GM12878 (cell line): ENCODE data around the gene EVI5L.

Experiments
- ATF7 ChIP-seq: fragments of 450-650 bp; IDR thresholded peaks from 2 replicates; pipeline ENCODE4 v1.6.1; 2016; ENCODE audit warnings: low read depth, mild to moderate bottlenecking
- EGR1 ChIP-seq, 2 experiments: IDR thresholded peaks; 1 replicate in 1 of 2; 2 replicates in 1 of 2; pipeline ENCODE4 v1.6.1; 2011 to 2012; ENCODE audit warnings: low read depth in 2 of 2, low read length in 2 of 2, borderline replicate concordance in 1 of 2, mild to moderate bottlenecking in 1 of 2, moderate library complexity in 1 of 2
- EP300 ChIP-seq, 2 experiments: fragments of 150-350 bp in 1 of 2; IDR thresholded peaks; 2 replicates each; pipeline ENCODE4 v1.6.1; 2011 to 2012; ENCODE audit warnings: low read depth in 2 of 2, low read length in 2 of 2, borderline replicate concordance in 1 of 2, improper control_type of control experiment in 1 of 2, inconsistent platforms in 1 of 2; ENCODE audit not compliant: control insufficient read depth in 1 of 2
- EZH2 ChIP-seq: IDR thresholded peaks from 2 replicates; pipeline ENCODE4 v1.6.1; 2012; ENCODE audit warnings: low read depth, mild to moderate bottlenecking, control low read depth, inconsistent platforms, low read length, borderline replicate concordance; ENCODE audit not compliant: control insufficient read depth
- JUNB ChIP-seq: IDR thresholded peaks from 2 replicates; pipeline ENCODE4 v1.6.1; 2016; ENCODE audit warnings: antibody characterized with exemption, mild to moderate bottlenecking
- KDM1A ChIP-seq: fragments of 200-600 bp; sonication (generic); IDR thresholded peaks from 2 replicates; pipeline ENCODE4 v1.6.1; 2016; ENCODE audit warnings: borderline replicate concordance
- POLR2AphosphoS5 ChIP-seq: IDR thresholded peaks from 2 replicates; pipeline ENCODE4 v1.6.1; 2011; ENCODE audit warnings: mild to moderate bottlenecking, low read length, inconsistent platforms
- RCOR1 ChIP-seq: conservative IDR thresholded peaks from 2 replicates; pipeline ENCODE4 v1.6.1; 2012; ENCODE audit warnings: low read depth, low read length, improper control_type of control experiment
- SIN3A ChIP-seq: IDR thresholded peaks from 2 replicates; pipeline ENCODE4 v1.6.1; 2012; ENCODE audit warnings: low read depth, low read length, improper control_type of control experiment
- WRNIP1 ChIP-seq: IDR thresholded peaks from 2 replicates; pipeline ENCODE4 v1.6.1; 2011; ENCODE audit warnings: low read depth, low read length, improper control_type of control experiment, borderline replicate concordance
- ZNF384 ChIP-seq: IDR thresholded peaks from 2 replicates; pipeline ENCODE4 v1.6.1; 2012; ENCODE audit warnings: low read depth, mild to moderate bottlenecking, low read length, improper control_type of control experiment, borderline replicate concordance
- TF ChIP-seq, protein P1 (sequence below): IDR thresholded peaks from 2 replicates; pipeline ENCODE4 v1.6.1; 2011; ENCODE audit warnings: low read depth, mild to moderate bottlenecking, low read length, moderate library complexity, borderline replicate concordance; ENCODE audit errors: extremely low read depth
- TF ChIP-seq, protein P2 (sequence below), 3 experiments: IDR thresholded peaks in 2 of 3; conservative IDR thresholded peaks in 1 of 3; 2 replicates each; pipeline ENCODE4 v1.5.1; 2011; ENCODE audit warnings: low read depth in 3 of 3, low read length in 3 of 3, mild to moderate bottlenecking in 3 of 3, control low read depth in 2 of 3, moderate library complexity in 2 of 3, inconsistent platforms in 1 of 3, mixed read lengths in 1 of 3; ENCODE audit not compliant: control insufficient read depth in 2 of 3, insufficient read depth in 1 of 3; ENCODE audit errors: extremely low read depth in 1 of 3

DNA sequence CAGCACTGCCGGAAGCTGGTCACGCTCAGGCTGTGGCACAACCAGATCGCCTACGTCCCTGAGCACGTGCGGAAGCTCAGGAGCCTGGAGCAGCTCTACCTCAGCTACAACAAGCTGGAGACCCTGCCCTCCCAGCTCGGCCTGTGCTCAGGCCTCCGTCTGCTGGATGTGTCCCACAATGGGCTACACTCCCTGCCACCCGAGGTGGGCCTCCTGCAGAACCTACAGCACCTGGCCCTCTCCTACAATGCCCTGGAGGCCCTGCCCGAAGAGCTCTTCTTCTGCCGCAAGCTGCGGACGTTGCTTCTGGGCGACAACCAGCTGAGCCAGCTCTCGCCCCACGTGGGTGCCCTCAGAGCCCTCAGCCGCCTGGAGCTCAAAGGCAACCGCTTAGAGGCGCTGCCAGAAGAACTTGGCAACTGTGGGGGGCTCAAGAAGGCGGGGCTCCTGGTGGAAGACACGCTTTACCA is 70.4 kb downstream of the EVI5L start:
- TF ChIP-seq KDM1A (no peak), ZNF384 (no peak), JUNB (no peak), SIN3A (no peak), EGR1 (IDR thresholded peaks at IDR 0.05; ENCODE audit: borderline replicate concordance in 1 of 2, low read depth in 2 of 2, low read length in 2 of 2) (no peak), EP300 (IDR thresholded peaks at IDR 0.05; ENCODE audit: borderline replicate concordance in 1 of 2, control insufficient read depth in 1 of 2, low read depth in 2 of 2, low read length in 2 of 2) (no peak), RCOR1 (no peak), WRNIP1 (no peak), EZH2 (no peak), ATF7 (no peak), POLR2AphosphoS5 (no peak)
- TF ChIP-seq, protein P1, sequence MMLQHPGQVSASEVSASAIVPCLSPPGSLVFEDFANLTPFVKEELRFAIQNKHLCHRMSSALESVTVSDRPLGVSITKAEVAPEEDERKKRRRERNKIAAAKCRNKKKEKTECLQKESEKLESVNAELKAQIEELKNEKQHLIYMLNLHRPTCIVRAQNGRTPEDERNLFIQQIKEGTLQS, result no peak
- TF ChIP-seq, protein P2, sequence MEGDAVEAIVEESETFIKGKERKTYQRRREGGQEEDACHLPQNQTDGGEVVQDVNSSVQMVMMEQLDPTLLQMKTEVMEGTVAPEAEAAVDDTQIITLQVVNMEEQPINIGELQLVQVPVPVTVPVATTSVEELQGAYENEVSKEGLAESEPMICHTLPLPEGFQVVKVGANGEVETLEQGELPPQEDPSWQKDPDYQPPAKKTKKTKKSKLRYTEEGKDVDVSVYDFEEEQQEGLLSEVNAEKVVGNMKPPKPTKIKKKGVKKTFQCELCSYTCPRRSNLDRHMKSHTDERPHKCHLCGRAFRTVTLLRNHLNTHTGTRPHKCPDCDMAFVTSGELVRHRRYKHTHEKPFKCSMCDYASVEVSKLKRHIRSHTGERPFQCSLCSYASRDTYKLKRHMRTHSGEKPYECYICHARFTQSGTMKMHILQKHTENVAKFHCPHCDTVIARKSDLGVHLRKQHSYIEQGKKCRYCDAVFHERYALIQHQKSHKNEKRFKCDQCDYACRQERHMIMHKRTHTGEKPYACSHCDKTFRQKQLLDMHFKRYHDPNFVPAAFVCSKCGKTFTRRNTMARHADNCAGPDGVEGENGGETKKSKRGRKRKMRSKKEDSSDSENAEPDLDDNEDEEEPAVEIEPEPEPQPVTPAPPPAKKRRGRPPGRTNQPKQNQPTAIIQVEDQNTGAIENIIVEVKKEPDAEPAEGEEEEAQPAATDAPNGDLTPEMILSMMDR (IDR thresholded peaks at IDR 0.05 in 2 of 3, conservative IDR thresholded peaks at IDR 0.05 in 1 of 3; ENCODE audit: control insufficient read depth in 2 of 3, extremely low read depth in 1 of 3, insufficient read depth in 1 of 3, low read depth in 3 of 3, low read length in 3 of 3), result no peak
